ENCODE data around the gene KPNB1. TPM values are rescaled to one million over a fixed set of nuclear protein-coding genes. Genes with fewer than 3 reads are reported as not detected.
A peak's percentile ranks its signal among the peaks of the same experiment; 100 is the strongest.

KPNB1 gene
- total RNA-seq, 1 donor from 2014 or later, result 491 TPM

DNA sequence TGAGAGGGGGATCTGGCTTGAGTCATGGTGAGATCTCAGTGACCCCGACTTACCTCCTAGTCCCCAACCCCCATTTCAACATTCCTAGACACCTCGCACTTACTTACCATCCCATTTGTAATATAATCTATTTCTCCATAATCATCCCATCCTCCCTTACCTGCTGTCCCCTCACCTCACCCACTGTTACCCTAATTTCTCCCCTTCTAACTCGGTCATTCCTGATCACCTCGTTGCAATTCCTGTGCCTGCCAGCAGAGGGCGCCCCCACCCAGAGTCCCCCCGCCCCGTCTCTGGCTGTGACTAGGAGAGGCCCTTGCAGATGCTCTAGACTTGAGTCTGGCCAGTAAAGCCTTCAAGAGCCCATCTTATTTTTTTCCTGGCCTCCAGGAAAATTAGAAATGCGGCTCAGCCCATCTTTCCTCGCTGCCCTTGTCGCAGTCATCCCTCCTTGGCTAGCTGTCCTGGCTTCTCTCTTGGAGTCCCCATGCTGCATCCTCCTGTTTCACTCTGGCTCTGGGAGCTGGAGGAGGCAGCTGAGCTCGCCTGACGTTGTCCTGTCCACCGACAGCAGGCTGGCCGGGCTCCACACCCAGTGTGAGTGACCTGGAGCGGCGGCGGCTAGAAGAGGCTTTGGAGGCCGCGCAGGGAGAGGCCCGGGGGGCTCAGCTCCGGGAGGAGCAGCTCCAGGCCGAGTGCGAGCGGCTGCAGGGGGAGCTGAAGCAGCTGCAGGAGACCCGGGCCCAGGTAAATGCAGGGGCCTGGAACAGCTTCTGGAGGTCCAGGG lies 49.2 kb downstream of the KPNB1 start:
- H3K4me2 ChIP-seq (ENCODE audit: low read length), result no peak overlapping the region
- H3K79me2 ChIP-seq (ENCODE audit: insufficient read depth, low read length), result no peaks in the 10 kb centered on the region
- no peak overlapping the region for H2AFZ ChIP-seq (ENCODE audit: low read depth, low read length)
- TF ChIP-seq EZH2 (IDR thresholded peaks at IDR 0.05; ENCODE audit: insufficient read depth, low read length), result no peak
- TF ChIP-seq, protein P1, sequence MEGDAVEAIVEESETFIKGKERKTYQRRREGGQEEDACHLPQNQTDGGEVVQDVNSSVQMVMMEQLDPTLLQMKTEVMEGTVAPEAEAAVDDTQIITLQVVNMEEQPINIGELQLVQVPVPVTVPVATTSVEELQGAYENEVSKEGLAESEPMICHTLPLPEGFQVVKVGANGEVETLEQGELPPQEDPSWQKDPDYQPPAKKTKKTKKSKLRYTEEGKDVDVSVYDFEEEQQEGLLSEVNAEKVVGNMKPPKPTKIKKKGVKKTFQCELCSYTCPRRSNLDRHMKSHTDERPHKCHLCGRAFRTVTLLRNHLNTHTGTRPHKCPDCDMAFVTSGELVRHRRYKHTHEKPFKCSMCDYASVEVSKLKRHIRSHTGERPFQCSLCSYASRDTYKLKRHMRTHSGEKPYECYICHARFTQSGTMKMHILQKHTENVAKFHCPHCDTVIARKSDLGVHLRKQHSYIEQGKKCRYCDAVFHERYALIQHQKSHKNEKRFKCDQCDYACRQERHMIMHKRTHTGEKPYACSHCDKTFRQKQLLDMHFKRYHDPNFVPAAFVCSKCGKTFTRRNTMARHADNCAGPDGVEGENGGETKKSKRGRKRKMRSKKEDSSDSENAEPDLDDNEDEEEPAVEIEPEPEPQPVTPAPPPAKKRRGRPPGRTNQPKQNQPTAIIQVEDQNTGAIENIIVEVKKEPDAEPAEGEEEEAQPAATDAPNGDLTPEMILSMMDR (IDR thresholded peaks at IDR 0.05; ENCODE audit: insufficient read depth, low read depth, low read length), result peak; percentile 57
- Mint-ChIP-seq H3K4me1 (ENCODE audit: low read depth, unreplicated experiment) (peaks cover 8% of the 10 kb centered on the region), H3K27me3 (ENCODE audit: low read depth, unreplicated experiment) (no peaks in the 10 kb centered on the region), H3K27ac (ENCODE audit: unreplicated experiment) (no peak overlapping the region), H3K36me3 (ENCODE audit: low read depth, unreplicated experiment) (peaks cover 20% of the 10 kb centered on the region), H3K4me3 (ENCODE audit: unreplicated experiment) (no peak overlapping the region), H3K9me3 (ENCODE audit: unreplicated experiment) (no peaks in the 10 kb centered on the region)
- FAIRE-seq (no peak), DNase-seq (ENCODE audit: low read depth) (no peak)
- peaks cover 49% of the 10 kb centered on the region for H4K20me1 ChIP-seq (ENCODE audit: insufficient read depth, low read length)
- peaks cover 8% of the 10 kb centered on the region for H3K4me1 ChIP-seq (ENCODE audit: insufficient read depth, low read length)
- H3K27me3 ChIP-seq (ENCODE audit: insufficient read depth, low read length), result peaks cover 7% of the 10 kb centered on the region
- no peak overlapping the region for H3K27ac ChIP-seq (ENCODE audit: low read depth, low read length)
- no peak overlapping the region for H3K4me3 ChIP-seq (ENCODE audit: insufficient read depth, low read depth, low read length)
- H3K9me3 ChIP-seq (ENCODE audit: insufficient read depth, low read depth, low read length), result no peaks in the 10 kb centered on the region
- H3K36me3 ChIP-seq (ENCODE audit: insufficient read depth, low read length), result no peaks in the 10 kb centered on the region
- no peak overlapping the region for H3K9ac ChIP-seq (ENCODE audit: low read length)

DNA sequence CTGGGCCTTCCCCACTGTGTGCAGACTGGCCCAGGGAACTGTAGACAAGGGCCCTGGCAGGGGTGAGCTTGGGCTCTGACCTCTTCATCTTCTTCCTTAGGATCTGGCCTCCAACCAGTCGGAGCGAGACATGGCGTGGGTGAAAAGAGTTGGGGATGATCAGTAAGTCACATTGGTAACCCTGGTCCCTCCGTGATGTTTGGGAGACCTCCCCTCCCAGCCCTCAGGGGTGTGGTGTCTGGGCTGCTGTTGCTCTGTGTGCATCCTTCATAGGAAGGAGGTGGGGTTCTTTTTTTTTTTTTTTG lies 49.8 kb downstream of the KPNB1 start:
- Histone ChIP-seq H3K4me2 (ENCODE audit: low read length) (no peak overlapping the region), H3K4me3 (ENCODE audit: insufficient read depth, low read depth, low read length) (no peak overlapping the region), H2AFZ (ENCODE audit: low read depth, low read length) (no peak overlapping the region), H3K27ac (ENCODE audit: low read depth, low read length) (no peak overlapping the region), H3K36me3 (ENCODE audit: insufficient read depth, low read length) (no peaks in the 10 kb centered on the region), H3K4me1 (ENCODE audit: insufficient read depth, low read length) (peaks cover 8% of the 10 kb centered on the region), H3K9ac (ENCODE audit: low read length) (no peak overlapping the region), H3K27me3 (ENCODE audit: insufficient read depth, low read length) (peaks cover 7% of the 10 kb centered on the region), H3K9me3 (ENCODE audit: insufficient read depth, low read depth, low read length) (no peaks in the 10 kb centered on the region), H3K79me2 (ENCODE audit: insufficient read depth, low read length) (no peaks in the 10 kb centered on the region), H4K20me1 (ENCODE audit: insufficient read depth, low read length) (peaks cover 49% of the 10 kb centered on the region)
- no peak for DNase-seq (ENCODE audit: low read depth)
- Mint-ChIP-seq H3K27me3 (ENCODE audit: low read depth, unreplicated experiment) (no peaks in the 10 kb centered on the region), H3K27ac (ENCODE audit: unreplicated experiment) (no peak overlapping the region), H3K4me1 (ENCODE audit: low read depth, unreplicated experiment) (peaks cover 8% of the 10 kb centered on the region), H3K4me3 (ENCODE audit: unreplicated experiment) (no peak overlapping the region), H3K9me3 (ENCODE audit: unreplicated experiment) (no peaks in the 10 kb centered on the region), H3K36me3 (ENCODE audit: low read depth, unreplicated experiment) (peaks cover 21% of the 10 kb centered on the region)
- FAIRE-seq, result no peak
- no peak for TF ChIP-seq EZH2 (IDR thresholded peaks at IDR 0.05; ENCODE audit: insufficient read depth, low read length)
- TF ChIP-seq, protein P1 (IDR thresholded peaks at IDR 0.05; ENCODE audit: insufficient read depth, low read depth, low read length), result no peak
